ENCODE data around the gene ACOXL. TPM values are rescaled to one million over a fixed set of nuclear protein-coding genes. Genes with fewer than 3 reads are reported as not detected.
A peak's percentile ranks its signal among the peaks of the same experiment; 100 is the strongest.

Gene ACOXL
- total and polyA plus RNA-seq, 10 of the 15 experiments (the other 5 are each of a cell fraction or from before 2014, with no cell fraction given), result 0.05 to 1.3 (median 0.71) TPM

DNA sequence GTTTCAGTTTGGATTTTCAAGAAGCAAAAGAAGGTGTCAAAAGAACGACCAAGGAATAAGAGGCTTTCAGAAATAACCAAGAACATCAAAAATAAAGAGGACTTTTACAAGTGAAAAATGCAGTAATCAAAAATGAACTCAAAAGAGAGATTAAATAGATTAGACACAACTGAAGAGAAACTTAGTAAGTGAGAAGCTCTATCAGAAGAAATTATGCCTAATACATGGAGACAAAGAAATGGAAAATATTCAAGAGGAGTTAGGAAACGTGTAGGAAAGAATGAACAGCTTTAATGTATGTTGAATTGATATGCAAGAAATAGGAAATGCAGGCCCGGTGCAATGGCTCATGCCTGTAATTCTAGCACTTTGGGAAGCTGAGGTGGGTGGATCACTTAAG lies 145.8 kb downstream of the ACOXL start (continued):
- TF ChIP-seq, protein P1, sequence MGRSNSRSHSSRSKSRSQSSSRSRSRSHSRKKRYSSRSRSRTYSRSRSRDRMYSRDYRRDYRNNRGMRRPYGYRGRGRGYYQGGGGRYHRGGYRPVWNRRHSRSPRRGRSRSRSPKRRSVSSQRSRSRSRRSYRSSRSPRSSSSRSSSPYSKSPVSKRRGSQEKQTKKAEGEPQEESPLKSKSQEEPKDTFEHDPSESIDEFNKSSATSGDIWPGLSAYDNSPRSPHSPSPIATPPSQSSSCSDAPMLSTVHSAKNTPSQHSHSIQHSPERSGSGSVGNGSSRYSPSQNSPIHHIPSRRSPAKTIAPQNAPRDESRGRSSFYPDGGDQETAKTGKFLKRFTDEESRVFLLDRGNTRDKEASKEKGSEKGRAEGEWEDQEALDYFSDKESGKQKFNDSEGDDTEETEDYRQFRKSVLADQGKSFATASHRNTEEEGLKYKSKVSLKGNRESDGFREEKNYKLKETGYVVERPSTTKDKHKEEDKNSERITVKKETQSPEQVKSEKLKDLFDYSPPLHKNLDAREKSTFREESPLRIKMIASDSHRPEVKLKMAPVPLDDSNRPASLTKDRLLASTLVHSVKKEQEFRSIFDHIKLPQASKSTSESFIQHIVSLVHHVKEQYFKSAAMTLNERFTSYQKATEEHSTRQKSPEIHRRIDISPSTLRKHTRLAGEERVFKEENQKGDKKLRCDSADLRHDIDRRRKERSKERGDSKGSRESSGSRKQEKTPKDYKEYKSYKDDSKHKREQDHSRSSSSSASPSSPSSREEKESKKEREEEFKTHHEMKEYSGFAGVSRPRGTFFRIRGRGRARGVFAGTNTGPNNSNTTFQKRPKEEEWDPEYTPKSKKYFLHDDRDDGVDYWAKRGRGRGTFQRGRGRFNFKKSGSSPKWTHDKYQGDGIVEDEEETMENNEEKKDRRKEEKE (IDR thresholded peaks at IDR 0.05), result no peak

DNA sequence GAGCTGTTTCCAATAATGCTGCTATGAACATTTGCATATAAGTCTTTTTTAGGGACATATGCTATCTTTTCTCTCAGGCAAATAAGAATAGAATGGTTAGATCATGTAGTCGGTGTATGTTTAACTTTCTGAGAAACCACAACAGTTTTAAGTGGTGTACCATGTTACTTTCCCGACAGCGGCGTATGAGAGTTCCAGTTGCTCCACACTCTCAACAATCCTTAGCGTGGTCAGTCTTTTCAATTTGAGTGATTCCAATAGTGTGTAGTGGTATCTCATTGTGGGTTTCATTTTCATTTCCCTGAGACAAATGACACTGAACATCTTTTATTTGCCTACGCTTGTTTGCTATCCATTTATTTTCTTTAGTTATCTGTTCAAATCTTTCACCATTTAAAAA lies 149.5 kb downstream of the ACOXL start:
- SMC1A ChIA-PET (ENCODE audit: uncharacterized antibody, unreplicated experiment), result no interaction called here
- peak; percentile 36; the same call in 1 of the 2 replicates for TF ChIP-seq IKZF1 (conservative IDR thresholded peaks at IDR 0.05)
- TF ChIP-seq, protein P2, sequence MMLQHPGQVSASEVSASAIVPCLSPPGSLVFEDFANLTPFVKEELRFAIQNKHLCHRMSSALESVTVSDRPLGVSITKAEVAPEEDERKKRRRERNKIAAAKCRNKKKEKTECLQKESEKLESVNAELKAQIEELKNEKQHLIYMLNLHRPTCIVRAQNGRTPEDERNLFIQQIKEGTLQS (IDR thresholded peaks at IDR 0.05; ENCODE audit: borderline replicate concordance, extremely low read depth, low read depth, low read length), result no peak
- no peak for TF ChIP-seq ESRRA (IDR thresholded peaks at IDR 0.05; ENCODE audit: low read length)
- no peak for TF ChIP-seq ASH2L (IDR thresholded peaks at IDR 0.05; ENCODE audit: borderline replicate concordance, low read depth)
- TF ChIP-seq, protein P3, sequence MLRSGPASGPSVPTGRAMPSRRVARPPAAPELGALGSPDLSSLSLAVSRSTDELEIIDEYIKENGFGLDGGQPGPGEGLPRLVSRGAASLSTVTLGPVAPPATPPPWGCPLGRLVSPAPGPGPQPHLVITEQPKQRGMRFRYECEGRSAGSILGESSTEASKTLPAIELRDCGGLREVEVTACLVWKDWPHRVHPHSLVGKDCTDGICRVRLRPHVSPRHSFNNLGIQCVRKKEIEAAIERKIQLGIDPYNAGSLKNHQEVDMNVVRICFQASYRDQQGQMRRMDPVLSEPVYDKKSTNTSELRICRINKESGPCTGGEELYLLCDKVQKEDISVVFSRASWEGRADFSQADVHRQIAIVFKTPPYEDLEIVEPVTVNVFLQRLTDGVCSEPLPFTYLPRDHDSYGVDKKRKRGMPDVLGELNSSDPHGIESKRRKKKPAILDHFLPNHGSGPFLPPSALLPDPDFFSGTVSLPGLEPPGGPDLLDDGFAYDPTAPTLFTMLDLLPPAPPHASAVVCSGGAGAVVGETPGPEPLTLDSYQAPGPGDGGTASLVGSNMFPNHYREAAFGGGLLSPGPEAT (IDR thresholded peaks at IDR 0.05; ENCODE audit: low read depth), result 0 out of 2 replicates have a peak, but pooled peaks have one; percentile 18
- TF ChIP-seq SMARCA5 (IDR thresholded peaks at IDR 0.05), result no peak
- TF ChIP-seq, protein P4, sequence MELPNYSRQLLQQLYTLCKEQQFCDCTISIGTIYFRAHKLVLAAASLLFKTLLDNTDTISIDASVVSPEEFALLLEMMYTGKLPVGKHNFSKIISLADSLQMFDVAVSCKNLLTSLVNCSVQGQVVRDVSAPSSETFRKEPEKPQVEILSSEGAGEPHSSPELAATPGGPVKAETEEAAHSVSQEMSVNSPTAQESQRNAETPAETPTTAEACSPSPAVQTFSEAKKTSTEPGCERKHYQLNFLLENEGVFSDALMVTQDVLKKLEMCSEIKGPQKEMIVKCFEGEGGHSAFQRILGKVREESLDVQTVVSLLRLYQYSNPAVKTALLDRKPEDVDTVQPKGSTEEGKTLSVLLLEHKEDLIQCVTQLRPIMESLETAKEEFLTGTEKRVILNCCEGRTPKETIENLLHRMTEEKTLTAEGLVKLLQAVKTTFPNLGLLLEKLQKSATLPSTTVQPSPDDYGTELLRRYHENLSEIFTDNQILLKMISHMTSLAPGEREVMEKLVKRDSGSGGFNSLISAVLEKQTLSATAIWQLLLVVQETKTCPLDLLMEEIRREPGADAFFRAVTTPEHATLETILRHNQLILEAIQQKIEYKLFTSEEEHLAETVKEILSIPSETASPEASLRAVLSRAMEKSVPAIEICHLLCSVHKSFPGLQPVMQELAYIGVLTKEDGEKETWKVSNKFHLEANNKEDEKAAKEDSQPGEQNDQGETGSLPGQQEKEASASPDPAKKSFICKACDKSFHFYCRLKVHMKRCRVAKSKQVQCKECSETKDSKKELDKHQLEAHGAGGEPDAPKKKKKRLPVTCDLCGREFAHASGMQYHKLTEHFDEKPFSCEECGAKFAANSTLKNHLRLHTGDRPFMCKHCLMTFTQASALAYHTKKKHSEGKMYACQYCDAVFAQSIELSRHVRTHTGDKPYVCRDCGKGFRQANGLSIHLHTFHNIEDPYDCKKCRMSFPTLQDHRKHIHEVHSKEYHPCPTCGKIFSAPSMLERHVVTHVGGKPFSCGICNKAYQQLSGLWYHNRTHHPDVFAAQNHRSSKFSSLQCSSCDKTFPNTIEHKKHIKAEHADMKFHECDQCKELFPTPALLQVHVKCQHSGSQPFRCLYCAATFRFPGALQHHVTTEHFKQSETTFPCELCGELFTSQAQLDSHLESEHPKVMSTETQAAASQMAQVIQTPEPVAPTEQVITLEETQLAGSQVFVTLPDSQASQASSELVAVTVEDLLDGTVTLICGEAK (IDR thresholded peaks at IDR 0.05; ENCODE audit: borderline replicate concordance), result no peak
- TF ChIP-seq SIN3A (IDR thresholded peaks at IDR 0.05; ENCODE audit: low read depth, low read length), result no peak
- peak; percentile 57; the same call in 1 of the 2 replicates for TF ChIP-seq PAX5 (IDR thresholded peaks at IDR 0.05; ENCODE audit: borderline replicate concordance, low read depth, low read length)
- no peak for TF ChIP-seq GATAD2B (conservative IDR thresholded peaks at IDR 0.05; ENCODE audit: low read depth)
- TF ChIP-seq, protein P5, sequence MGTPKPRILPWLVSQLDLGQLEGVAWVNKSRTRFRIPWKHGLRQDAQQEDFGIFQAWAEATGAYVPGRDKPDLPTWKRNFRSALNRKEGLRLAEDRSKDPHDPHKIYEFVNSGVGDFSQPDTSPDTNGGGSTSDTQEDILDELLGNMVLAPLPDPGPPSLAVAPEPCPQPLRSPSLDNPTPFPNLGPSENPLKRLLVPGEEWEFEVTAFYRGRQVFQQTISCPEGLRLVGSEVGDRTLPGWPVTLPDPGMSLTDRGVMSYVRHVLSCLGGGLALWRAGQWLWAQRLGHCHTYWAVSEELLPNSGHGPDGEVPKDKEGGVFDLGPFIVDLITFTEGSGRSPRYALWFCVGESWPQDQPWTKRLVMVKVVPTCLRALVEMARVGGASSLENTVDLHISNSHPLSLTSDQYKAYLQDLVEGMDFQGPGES (IDR thresholded peaks at IDR 0.05), result no peak

More for the DNA sequence above, 149.5 kb downstream of the ACOXL start:
- Histone ChIP-seq H3K79me2 (ENCODE audit: control insufficient read depth, insufficient read depth, low read length) (no peaks in the 10 kb centered on the region), H3K27me3 (replicated peaks in 1 of 2; ENCODE audit: control insufficient read depth in 2 of 2, insufficient read depth in 2 of 2, low read length in 1 of 2) (no peaks in the 10 kb centered on the region), H3K4me3 (no peak overlapping the region), H3K27ac (ENCODE audit: control insufficient read depth, insufficient read depth) (no peak overlapping the region), H3K4me1 (ENCODE audit: control insufficient read depth, insufficient read depth, low read length) (no peaks in the 10 kb centered on the region), H3K36me3 (ENCODE audit: control insufficient read depth in 2 of 2, insufficient read depth in 2 of 2, low read length in 1 of 2) (no peaks in the 10 kb centered on the region), H4K20me1 (ENCODE audit: control insufficient read depth, insufficient read depth) (no peaks in the 10 kb centered on the region), H3K9me3 (replicated peaks; ENCODE audit: control insufficient read depth, insufficient read depth, low read length) (peaks cover 11% of the 10 kb centered on the region), H3K9ac (ENCODE audit: control insufficient read depth, insufficient read depth, low read length) (no peak overlapping the region), H2AFZ (ENCODE audit: control insufficient read depth, low read depth, low read length) (no peak overlapping the region), H3K4me2 (ENCODE audit: control insufficient read depth, insufficient read depth) (no peak overlapping the region)
- in situ Hi-C loops (cut with MboI), result no loop called here
- FAIRE-seq (peak; percentile 47), ATAC-seq (peak; percentile 80), DNase-seq (ENCODE audit: low read depth, low spot score) (peak; percentile 55)
- BruUV-seq (replicated peaks), result no TSS peak
- ChIA-PET CTCF (interaction anchor here (0.6 kb wide), 1 partner anchor 207 kb away, joined by 7 read pairs; no protein-coding TSS in a partner anchor), POLR2A (no interaction called here), RAD21 (ENCODE audit: unreplicated experiment) (no interaction called here)
- WGBS (ENCODE audit: insufficient coverage, insufficient replicate concordance, low lambda C conversion rate, missing lambda C conversion rate), result 11% methylated on average over 6 of the region's 6 CpGs
- intact Hi-C loops (cut with micrococcal nuclease; ENCODE audit: unreplicated experiment), result no loop called here

Data from GM12878 (cell line).